ES-I3 (cell line): Measurements from ENCODE around the gene BRS3.

ENCODE experiments used
- H3K36me3 ChIP-seq: 2 replicates; pipeline ENCODE4 v1.6.1; 2013; ENCODE audit warnings: mild to moderate bottlenecking, low read length, control low read depth, moderate library complexity; ENCODE audit not compliant: insufficient read depth
- H3K4me1 ChIP-seq: 2 replicates; pipeline ENCODE4 v1.6.1; 2013; ENCODE audit warnings: mild to moderate bottlenecking, control low read depth, low read length; ENCODE audit not compliant: insufficient read depth
- H3K9ac ChIP-seq: 2 replicates; pipeline ENCODE4 v1.6.1; 2013; ENCODE audit warnings: low read depth, mild to moderate bottlenecking, low read length, moderate library complexity
- H3K9me3 ChIP-seq: 2 replicates; pipeline ENCODE4 v1.6.1; 2013; ENCODE audit warnings: mild to moderate bottlenecking, low read length, moderate library complexity; ENCODE audit not compliant: control insufficient read depth, insufficient read depth

Gene BRS3

GRCh38 chrX:136468391-136469103, 19.2 kb upstream of the BRS3 start:
- H3K9me3 ChIP-seq = no peaks in the 10 kb centered on the region
- H3K9ac ChIP-seq = no peak overlapping the region
- no peaks in the 10 kb centered on the region for H3K36me3 ChIP-seq
- H3K4me1 ChIP-seq = no peaks in the 10 kb centered on the region

GRCh38 chrX:136473663-136474062, 14.1 kb upstream of the BRS3 start:
- H3K36me3 ChIP-seq = no peaks in the 10 kb centered on the region
- H3K9me3 ChIP-seq = no peaks in the 10 kb centered on the region
- H3K9ac ChIP-seq = no peak overlapping the region
- no peaks in the 10 kb centered on the region for H3K4me1 ChIP-seq

GRCh38 chrX:136475236-136475635, 12.5 kb upstream of the BRS3 start:
- Histone ChIP-seq H3K9ac (no peak overlapping the region), H3K36me3 (no peaks in the 10 kb centered on the region), H3K4me1 (no peaks in the 10 kb centered on the region), H3K9me3 (no peaks in the 10 kb centered on the region)

- Histone ChIP-seq H3K9ac (no peak overlapping the region), H3K4me1 (no peaks in the 10 kb centered on the region), H3K36me3 (no peaks in the 10 kb centered on the region), H3K9me3 (no peaks in the 10 kb centered on the region)
These were observed 11.2 kb upstream of the BRS3 start for GRCh38 chrX:136476501-136476900.

GRCh38 chrX:136477026-136477425, 10.7 kb upstream of the BRS3 start:
- H3K9me3 ChIP-seq = no peaks in the 10 kb centered on the region
- H3K4me1 ChIP-seq = no peaks in the 10 kb centered on the region
- H3K9ac ChIP-seq = no peak overlapping the region
- H3K36me3 ChIP-seq = no peaks in the 10 kb centered on the region

GRCh38 chrX:136480383-136480782, 7.4 kb upstream of the BRS3 start:
- H3K9ac ChIP-seq = no peak overlapping the region
- no peaks in the 10 kb centered on the region for H3K9me3 ChIP-seq
- H3K4me1 ChIP-seq = no peaks in the 10 kb centered on the region
- H3K36me3 ChIP-seq = no peaks in the 10 kb centered on the region

GRCh38 chrX:136488706-136489105, 959 bp downstream of the BRS3 start:
- Histone ChIP-seq H3K9me3 (no peaks in the 10 kb centered on the region), H3K36me3 (no peaks in the 10 kb centered on the region), H3K4me1 (no peaks in the 10 kb centered on the region; the same call in 1 of the 2 replicates), H3K9ac (no peak overlapping the region)

- H3K4me1 ChIP-seq = no peaks in the 10 kb centered on the region; the same call in 1 of the 2 replicates
- H3K9me3 ChIP-seq = no peaks in the 10 kb centered on the region
- H3K36me3 ChIP-seq = no peaks in the 10 kb centered on the region
- no peak overlapping the region for H3K9ac ChIP-seq
These were observed 4.1 kb downstream of the BRS3 start for GRCh38 chrX:136491832-136492231.

GRCh38 chrX:136493011-136493410, 5.3 kb downstream of the BRS3 start:
- H3K9ac ChIP-seq = no peak overlapping the region
- H3K36me3 ChIP-seq = no peaks in the 10 kb centered on the region
- no peaks in the 10 kb centered on the region; the same call in 1 of the 2 replicates for H3K4me1 ChIP-seq
- no peaks in the 10 kb centered on the region for H3K9me3 ChIP-seq

- Histone ChIP-seq H3K36me3 (no peaks in the 10 kb centered on the region), H3K4me1 (no peaks in the 10 kb centered on the region; the same call in 1 of the 2 replicates), H3K9me3 (no peaks in the 10 kb centered on the region), H3K9ac (no peak overlapping the region)
These were observed 7.3 kb downstream of the BRS3 start for GRCh38 chrX:136495043-136495442.

GRCh38 chrX:136496186-136496763, 8.5 kb downstream of the BRS3 start:
- Histone ChIP-seq H3K4me1 (no peaks in the 10 kb centered on the region; the same call in 1 of the 2 replicates), H3K9ac (peak overlapping the region; percentile 65), H3K9me3 (no peaks in the 10 kb centered on the region), H3K36me3 (no peaks in the 10 kb centered on the region)

- Histone ChIP-seq H3K9me3 (no peaks in the 10 kb centered on the region), H3K9ac (peak overlapping the region; percentile 65), H3K4me1 (no peaks in the 10 kb centered on the region), H3K36me3 (no peaks in the 10 kb centered on the region)
These were observed 9.2 kb downstream of the BRS3 start for GRCh38 chrX:136496764-136497555.

- no peaks in the 10 kb centered on the region for H3K9me3 ChIP-seq
- peak within 1 kb of the TSS; percentile 65 for H3K9ac ChIP-seq
- no peaks in the 10 kb centered on the region for H3K36me3 ChIP-seq
- no peaks in the 10 kb centered on the region for H3K4me1 ChIP-seq
These were observed 9.9 kb downstream of the BRS3 start, which contains the start of gene HTATSF1 for GRCh38 chrX:136497556-136498052. TSS of gene HTATSF1 (plus strand) at chrX:136497592. CDS start at chrX:136497685, 93 bp downstream.

GRCh38 chrX:136519069-136519468, 31.3 kb downstream of the BRS3 start:
- Histone ChIP-seq H3K9me3 (no peaks in the 10 kb centered on the region), H3K4me1 (no peaks in the 10 kb centered on the region), H3K36me3 (no peaks in the 10 kb centered on the region), H3K9ac (no peak overlapping the region)
